CD4-positive, CD25-positive, alpha-beta regulatory T cell (primary cell): Measurements from ENCODE around the gene TRIM2. TPM values are rescaled to one million over a fixed set of nuclear protein-coding genes. Genes with fewer than 3 reads are reported as not detected.

Experiments used
- ATAC-seq, 2 donors: fragments of 150-1000 bp; cut with Tn5 transposase; one replicate each; pipeline ENCODE4 v1.10.0; 2021; ENCODE audit warnings: low read depth in 2 of 2, moderate number of reproducible peaks in 2 of 2, moderate library complexity in 1 of 2
- DNase-seq, 3 donors: peaks; one replicate each; pipeline versions ENCODE4 v3.0.0 to v3.0.0-alpha.2; 2012 to 2022; ENCODE audit warnings: mixed read lengths in 1 of 3
- H3K27ac ChIP-seq: one replicate; pipeline ENCODE4 v1.7.0; 2013; ENCODE audit warnings: mild to moderate bottlenecking, low read length; ENCODE audit not compliant: insufficient read depth, poor library complexity, severe bottlenecking
- H3K27me3 ChIP-seq: one replicate; pipeline ENCODE4 v1.7.0; 2013; ENCODE audit warnings: low read length; ENCODE audit not compliant: control insufficient read depth, insufficient read depth
- H3K36me3 ChIP-seq: one replicate; pipeline ENCODE4 v1.7.0; 2013; ENCODE audit warnings: mild to moderate bottlenecking, low read length, moderate library complexity; ENCODE audit not compliant: control insufficient read depth, insufficient read depth
- H3K4me1 ChIP-seq: 2 replicates; pipeline ENCODE4 v1.7.0; 2013; ENCODE audit warnings: mild to moderate bottlenecking, low read length; ENCODE audit not compliant: insufficient read depth, control insufficient read depth, poor library complexity, severe bottlenecking
- H3K4me3 ChIP-seq: one replicate; pipeline ENCODE4 v1.7.0; 2013; ENCODE audit warnings: low read depth, mild to moderate bottlenecking, low read length, moderate library complexity
- H3K9me3 ChIP-seq, 2 experiments: 1 replicate in 1 of 2; 2 replicates in 1 of 2; pipeline ENCODE4 v1.7.0; 2013; ENCODE audit warnings: low read length in 2 of 2, mild to moderate bottlenecking in 1 of 2, moderate library complexity in 1 of 2; ENCODE audit not compliant: control insufficient read depth in 2 of 2
- H3K27ac Mint-ChIP-seq, 3 donors: one replicate each; pipeline ENCODE4 v1.8.0; 2020 to 2022; ENCODE audit warnings: mild to moderate bottlenecking in 3 of 3, mixed read lengths in 3 of 3, moderate library complexity in 2 of 3
- H3K27me3 Mint-ChIP-seq: one replicate; pipeline ENCODE4 v1.8.0; 2022; ENCODE audit warnings: mild to moderate bottlenecking, mixed read lengths
- H3K36me3 Mint-ChIP-seq: one replicate; pipeline ENCODE4 v1.8.0; 2020; ENCODE audit warnings: mixed read lengths
- H3K4me1 Mint-ChIP-seq, 4 donors: one replicate each; pipeline ENCODE4 v1.8.0; 2020 to 2022; ENCODE audit warnings: mixed read lengths in 4 of 4, mild to moderate bottlenecking in 1 of 4
- H3K4me3 Mint-ChIP-seq, 4 donors: one replicate each; pipeline ENCODE4 v1.8.0; 2020 to 2022; ENCODE audit warnings: mild to moderate bottlenecking in 4 of 4, mixed read lengths in 4 of 4, moderate library complexity in 3 of 4
- H3K9me3 Mint-ChIP-seq, 7 donors: one replicate each; pipeline ENCODE4 v1.8.0; 2020 to 2022; ENCODE audit warnings: mixed read lengths in 7 of 7, mild to moderate bottlenecking in 3 of 7, moderate library complexity in 2 of 7
- polyA plus RNA-seq, 4 donors: library from polyadenylated mRNA; unstranded; fragments of 300-500 nt; fragmentation: Illumina TruSeq; gene quantifications; one replicate each; pipeline ENCODE4 v1.2.3, GENCODE V29; 2021
- total RNA-seq: library from RNA; stranded (reverse); gene quantifications from one replicate; pipeline ENCODE4 v1.2.3, GENCODE V29; 2022

TRIM2 gene
- total and polyA plus RNA-seq, 5 donors from 2014 or later: 0.56 to 3.8 (median 1.0) TPM

DNA sequence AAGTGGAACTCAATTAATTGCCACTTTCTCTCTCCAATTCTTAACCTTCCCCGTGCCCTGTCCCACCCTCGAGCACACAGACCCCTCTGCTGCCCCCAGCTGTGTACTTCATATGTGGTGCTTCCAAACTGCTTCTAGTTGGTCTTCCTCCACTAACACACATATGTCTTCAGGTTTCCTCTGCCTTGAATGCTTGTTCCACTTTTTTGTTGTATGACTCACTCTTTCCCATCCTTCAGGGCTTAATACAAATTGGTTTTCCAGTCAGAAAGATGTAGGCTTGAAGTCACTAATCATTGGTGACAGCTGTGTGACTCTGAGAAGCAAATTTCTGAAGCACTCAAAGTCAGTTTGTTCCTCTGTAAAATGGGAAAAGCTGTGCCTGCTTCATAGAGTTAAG lies 30.6 kb downstream of the TRIM2 start:
- Histone ChIP-seq H3K36me3 (no peaks in the 10 kb centered on the region), H3K9me3 (no peaks in the 10 kb centered on the region), H3K4me3 (no peak overlapping the region), H3K4me1 (no peaks in the 10 kb centered on the region), H3K27ac (no peak overlapping the region), H3K27me3 (no peaks in the 10 kb centered on the region)
- no peak overlapping the region for H3K4me3 Mint-ChIP-seq
- peak overlapping the region in 1 of 3 donors; percentile 13 for H3K27ac Mint-ChIP-seq
- DNase-seq (no peak), ATAC-seq (no peak)
- H3K4me1 Mint-ChIP-seq: peaks cover 0 to 3% (median 1%) of the 10 kb centered on the region in 4 donors
- H3K9me3 Mint-ChIP-seq: no peaks in the 10 kb centered on the region
- peaks cover 15% of the 10 kb centered on the region for H3K27me3 Mint-ChIP-seq
- no peaks in the 10 kb centered on the region for H3K36me3 Mint-ChIP-seq

DNA sequence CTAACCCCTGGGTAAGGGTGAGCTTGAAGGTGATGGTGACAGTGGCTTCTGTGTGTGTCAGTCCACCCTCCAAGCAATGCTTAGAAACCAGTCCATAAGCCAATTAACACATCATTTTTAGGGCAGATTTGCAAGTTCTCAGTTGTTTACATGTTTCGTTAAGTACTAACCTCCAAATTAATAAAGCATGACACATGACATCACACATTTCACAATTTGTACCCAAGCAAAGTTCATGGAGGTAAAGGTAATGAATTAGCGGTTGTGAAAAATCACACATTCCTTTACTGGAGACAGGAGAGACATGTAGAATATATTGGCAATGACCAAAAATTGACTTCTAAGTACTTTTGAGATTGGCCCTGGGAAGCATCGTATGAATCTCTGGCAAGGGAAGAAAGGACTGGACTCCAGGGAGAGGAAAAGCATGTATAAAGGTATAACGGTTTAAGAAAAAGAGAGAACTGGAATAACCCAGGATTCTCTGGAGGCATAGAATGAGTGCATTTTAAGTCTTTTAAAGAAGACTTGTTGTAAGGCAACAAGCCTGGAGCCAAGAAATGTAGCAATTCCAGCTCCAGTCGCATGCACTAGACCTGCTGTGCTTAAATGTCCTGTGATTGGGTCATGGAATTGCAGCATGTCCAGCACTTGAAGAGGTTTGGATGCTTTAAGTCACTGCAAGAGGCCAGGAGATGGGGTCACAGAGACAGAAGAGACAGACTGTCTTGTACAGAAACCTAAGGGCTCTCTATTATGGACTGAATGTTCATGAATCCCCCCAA lies 34.1 kb downstream of the TRIM2 start:
- peaks cover 6% of the 10 kb centered on the region for H3K27me3 Mint-ChIP-seq
- Histone ChIP-seq H3K4me1 (no peaks in the 10 kb centered on the region), H3K27ac (no peak overlapping the region), H3K9me3 (no peaks in the 10 kb centered on the region), H3K36me3 (no peaks in the 10 kb centered on the region), H3K4me3 (no peak overlapping the region), H3K27me3 (no peaks in the 10 kb centered on the region)
- H3K4me1 Mint-ChIP-seq: peaks cover 0 to 10% (median 3%) of the 10 kb centered on the region in 4 donors
- no peak for DNase-seq
- H3K4me3 Mint-ChIP-seq: no peak overlapping the region
- H3K36me3 Mint-ChIP-seq: no peaks in the 10 kb centered on the region
- H3K9me3 Mint-ChIP-seq: no peaks in the 10 kb centered on the region
- ATAC-seq: no peak
- no peak overlapping the region for H3K27ac Mint-ChIP-seq

DNA sequence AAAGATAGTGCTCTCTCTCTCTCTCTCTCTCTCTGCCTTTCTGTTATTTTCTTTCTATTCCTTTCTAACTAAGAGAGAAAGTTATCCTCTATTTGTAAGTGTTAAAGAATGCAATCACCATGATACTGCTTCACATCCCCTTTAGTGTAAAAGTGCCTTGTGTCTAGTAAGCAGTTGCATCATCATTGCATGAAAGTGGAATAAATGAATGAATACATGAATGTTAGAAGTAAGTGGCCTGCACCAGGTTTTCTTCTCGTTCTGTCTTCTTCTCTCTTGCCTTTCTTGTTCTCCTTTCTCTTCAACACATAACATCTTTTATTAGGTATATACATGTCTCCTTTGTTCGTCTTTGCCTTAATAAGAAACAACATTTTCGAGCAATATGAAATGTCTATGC lies 35.2 kb downstream of the TRIM2 start:
- H3K4me1 ChIP-seq: no peaks in the 10 kb centered on the region
- Mint-ChIP-seq H3K27me3 (peaks cover 6% of the 10 kb centered on the region), H3K4me3 (no peak overlapping the region), H3K36me3 (no peaks in the 10 kb centered on the region), H3K9me3 (no peaks in the 10 kb centered on the region), H3K27ac (no peak overlapping the region), H3K4me1 (peaks cover 0 to 10% (median 1%) of the 10 kb centered on the region in 4 donors)
- H3K27ac ChIP-seq: no peak overlapping the region
- ATAC-seq (no peak), DNase-seq (no peak)
- no peaks in the 10 kb centered on the region for H3K36me3 ChIP-seq
- H3K4me3 ChIP-seq: no peak overlapping the region
- H3K27me3 ChIP-seq: no peaks in the 10 kb centered on the region
- H3K9me3 ChIP-seq: no peaks in the 10 kb centered on the region

DNA sequence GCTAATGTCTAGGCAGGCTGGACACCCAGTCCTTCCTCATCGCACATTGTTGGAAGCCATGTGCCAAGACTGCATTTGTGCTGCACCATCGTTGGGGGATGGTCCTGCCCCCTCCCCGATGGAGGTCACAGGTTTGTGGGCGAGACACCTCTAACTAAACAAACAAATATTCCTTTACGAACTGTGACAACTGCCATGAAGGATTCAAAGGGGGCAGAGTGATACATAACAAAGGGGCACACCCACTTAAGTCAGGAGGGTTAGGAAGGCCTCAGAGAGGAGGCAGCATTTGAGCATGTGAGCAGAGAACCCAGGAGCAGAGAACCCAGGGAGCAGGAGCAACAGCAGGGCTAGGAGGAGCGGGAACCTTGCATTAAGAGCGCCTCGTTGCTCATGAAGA lies 37.1 kb downstream of the TRIM2 start:
- peak overlapping the region in 1 of 3 donors; percentile 56 for H3K27ac Mint-ChIP-seq
- H3K4me3 ChIP-seq: no peak overlapping the region
- no peak overlapping the region for H3K27ac ChIP-seq
- H3K4me1 ChIP-seq: no peaks in the 10 kb centered on the region
- no peaks in the 10 kb centered on the region for H3K27me3 Mint-ChIP-seq
- no peak overlapping the region for H3K4me3 Mint-ChIP-seq
- DNase-seq (no peak), ATAC-seq (no peak)
- no peaks in the 10 kb centered on the region for H3K36me3 Mint-ChIP-seq
- no peaks in the 10 kb centered on the region for H3K36me3 ChIP-seq
- peaks cover 0 to 10% (median 0%) of the 10 kb centered on the region in 4 donors for H3K4me1 Mint-ChIP-seq
- H3K9me3 Mint-ChIP-seq: no peaks in the 10 kb centered on the region
- H3K9me3 ChIP-seq: no peaks in the 10 kb centered on the region
- H3K27me3 ChIP-seq: no peaks in the 10 kb centered on the region

DNA sequence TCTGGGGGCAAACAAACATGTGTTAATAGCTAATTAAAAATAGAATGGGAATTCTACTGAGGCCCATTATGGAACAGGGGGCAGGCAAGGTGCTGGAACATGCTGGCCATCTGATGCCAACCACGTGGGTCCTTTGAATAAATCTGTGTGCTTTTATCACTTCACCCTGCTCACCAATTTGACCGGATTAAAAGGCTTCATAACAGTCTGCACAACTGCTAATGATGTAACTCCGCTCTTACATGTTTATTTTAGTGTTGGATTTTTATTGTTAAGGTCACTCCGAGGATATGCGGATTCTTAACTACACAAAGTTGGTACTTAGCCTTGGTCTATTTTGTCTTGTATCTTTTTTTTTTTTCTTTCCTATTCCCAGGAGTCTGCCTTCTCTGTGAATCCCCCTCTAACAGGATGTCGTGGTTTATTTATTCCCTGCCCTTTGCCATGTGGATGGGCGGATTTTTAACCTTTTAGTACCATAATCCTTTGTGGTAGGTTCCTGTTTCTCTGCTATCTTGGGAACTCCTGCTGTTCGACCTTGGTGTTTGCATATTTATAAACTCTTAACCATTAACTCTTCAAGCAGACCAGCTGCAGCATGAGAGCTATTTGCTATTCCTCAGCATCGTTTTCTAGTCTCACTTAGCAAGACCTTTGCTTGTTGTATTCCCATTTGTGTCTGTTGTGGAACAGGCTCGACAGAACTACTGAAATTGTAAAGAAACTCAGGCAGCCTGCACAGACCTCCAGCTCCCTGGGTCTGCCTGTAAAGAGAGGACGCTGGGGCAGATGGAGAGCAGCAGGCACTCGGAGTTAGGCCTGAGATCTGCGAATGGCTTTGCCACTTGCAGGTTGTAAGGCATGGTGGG lies 38.0 kb downstream of the TRIM2 start:
- H3K27ac ChIP-seq: no peak overlapping the region
- H3K4me1 ChIP-seq: no peaks in the 10 kb centered on the region
- H3K4me3 ChIP-seq: no peak overlapping the region
- no peaks in the 10 kb centered on the region for H3K27me3 Mint-ChIP-seq
- no peaks in the 10 kb centered on the region for H3K36me3 ChIP-seq
- ATAC-seq (no peak), DNase-seq (no peak)
- H3K36me3 Mint-ChIP-seq: no peaks in the 10 kb centered on the region
- no peaks in the 10 kb centered on the region for H3K9me3 ChIP-seq
- H3K4me1 Mint-ChIP-seq: peaks cover 0 to 10% (median 0%) of the 10 kb centered on the region in 4 donors
- no peaks in the 10 kb centered on the region for H3K27me3 ChIP-seq
- H3K4me3 Mint-ChIP-seq: no peak overlapping the region
- H3K27ac Mint-ChIP-seq: no peak overlapping the region
- no peaks in the 10 kb centered on the region for H3K9me3 Mint-ChIP-seq

DNA sequence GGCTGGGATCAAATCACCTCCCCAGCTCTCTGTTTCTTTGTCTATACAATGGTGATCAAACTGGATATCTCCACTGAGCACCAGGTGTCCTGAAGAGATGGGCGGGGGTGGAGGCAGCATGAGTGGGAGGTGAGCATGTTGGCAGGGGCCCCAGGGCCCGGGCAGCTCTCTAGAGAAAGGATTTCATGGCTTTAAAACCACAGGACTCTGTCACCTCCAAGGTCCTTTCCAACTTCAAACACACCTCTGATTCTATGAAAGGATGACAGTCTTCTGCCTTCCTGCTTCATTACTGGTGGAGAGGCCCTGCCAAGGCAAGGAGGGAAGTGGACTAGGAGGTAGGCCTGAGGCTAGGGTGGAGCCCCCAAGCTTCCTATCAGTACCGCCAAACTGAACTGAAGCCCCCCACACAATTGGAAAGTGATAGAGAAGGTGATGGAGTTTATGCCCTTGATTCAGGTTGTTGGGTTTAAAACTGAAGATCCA lies 38.6 kb downstream of the TRIM2 start:
- no peaks in the 10 kb centered on the region for H3K36me3 Mint-ChIP-seq
- H3K27me3 Mint-ChIP-seq: no peaks in the 10 kb centered on the region
- H3K4me3 Mint-ChIP-seq: no peak overlapping the region
- H3K27ac Mint-ChIP-seq: peak overlapping the region in 1 of 3 donors; percentile 80
- Histone ChIP-seq H3K4me3 (no peak overlapping the region), H3K27ac (no peak overlapping the region), H3K9me3 (no peaks in the 10 kb centered on the region), H3K36me3 (no peaks in the 10 kb centered on the region), H3K27me3 (no peaks in the 10 kb centered on the region), H3K4me1 (no peaks in the 10 kb centered on the region)
- ATAC-seq (no peak), DNase-seq (no peak)
- H3K9me3 Mint-ChIP-seq: no peaks in the 10 kb centered on the region
- peaks cover 0 to 13% (median 0%) of the 10 kb centered on the region in 4 donors for H3K4me1 Mint-ChIP-seq

DNA sequence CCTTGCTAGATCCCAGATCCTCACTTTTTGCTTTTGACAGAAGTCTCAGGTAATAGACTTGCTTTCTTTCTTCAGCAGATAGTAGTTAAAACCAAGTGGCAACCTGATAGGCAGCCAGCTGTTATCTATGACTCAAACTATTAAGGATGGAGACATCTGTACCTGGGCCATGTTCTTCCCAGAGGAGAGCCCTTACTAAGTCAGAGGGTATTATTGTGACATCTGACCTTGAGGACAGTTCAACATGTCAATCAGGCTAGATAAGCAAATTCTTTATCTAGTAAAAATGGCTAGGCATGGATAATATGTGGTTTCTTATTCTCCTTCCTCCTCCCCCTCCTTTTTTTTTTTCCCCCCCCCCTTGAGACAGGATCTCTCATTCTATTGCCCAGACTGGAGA lies 39.2 kb downstream of the TRIM2 start:
- H3K27ac ChIP-seq: no peak overlapping the region
- no peak for DNase-seq
- Mint-ChIP-seq H3K4me1 (peaks cover 0 to 19% (median 4%) of the 10 kb centered on the region in 4 donors), H3K4me3 (no peak overlapping the region), H3K27me3 (no peaks in the 10 kb centered on the region), H3K9me3 (no peaks in the 10 kb centered on the region), H3K36me3 (no peaks in the 10 kb centered on the region), H3K27ac (peak overlapping the region in 1 of 3 donors; percentile 80)
- H3K27me3 ChIP-seq: no peaks in the 10 kb centered on the region
- no peaks in the 10 kb centered on the region for H3K36me3 ChIP-seq
- no peaks in the 10 kb centered on the region for H3K9me3 ChIP-seq
- peaks cover 2% of the 10 kb centered on the region for H3K4me1 ChIP-seq
- no peak for ATAC-seq
- no peak overlapping the region for H3K4me3 ChIP-seq
